Measurements from ENCODE around the gene CHD6.

DNA sequence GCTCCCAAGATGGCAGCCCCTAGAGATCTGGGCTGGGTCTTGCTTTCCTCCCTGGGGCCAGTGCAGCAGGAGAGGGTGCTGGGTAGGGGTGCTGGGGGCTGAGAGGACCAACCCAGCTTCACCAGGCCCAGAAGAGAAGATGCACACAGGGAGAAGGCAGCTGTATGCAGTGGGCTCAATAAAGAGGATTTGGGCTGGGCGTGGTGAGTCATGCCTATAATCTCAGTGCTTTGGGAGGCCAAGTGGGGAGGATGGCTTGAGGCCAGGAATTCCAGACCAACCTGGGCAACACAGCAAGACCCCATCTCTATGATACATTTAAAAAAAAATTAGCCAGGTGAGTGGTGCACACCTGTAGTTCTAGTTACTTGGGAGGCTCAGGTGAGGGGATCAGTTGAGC lies 225.9 kb downstream of the CHD6 start:
- TF ChIP-seq ZBTB3 (CRISPR knock-in tag; IDR thresholded peaks at IDR 0.05; ENCODE audit: borderline replicate concordance, low read depth) (no peak), SIN3B (IDR thresholded peaks at IDR 0.05; ENCODE audit: low read length) (no peak), SRSF9 (IDR thresholded peaks at IDR 0.05; ENCODE audit: borderline replicate concordance, insufficient read depth, low read depth, low read length, poor library complexity, severe bottlenecking) (no peak), PHF21A (CRISPR knock-in tag; IDR thresholded peaks at IDR 0.05) (no peak), ZFX (CRISPR knock-in tag; IDR thresholded peaks at IDR 0.05; ENCODE audit: low read depth) (no peak), POLR2A (IDR thresholded peaks at IDR 0.05; ENCODE audit: insufficient read depth in 1 of 2, low read depth in 2 of 2, low read length in 2 of 2) (no peak), MAFF (IDR thresholded peaks at IDR 0.05; ENCODE audit: low read depth, low read length) (no peak), SRSF4 (IDR thresholded peaks at IDR 0.05; ENCODE audit: low read depth, low read length, poor library complexity, severe bottlenecking) (no peak), EHMT2 (IDR thresholded peaks at IDR 0.05; ENCODE audit: borderline replicate concordance, low read depth, low read length) (no peak), SOX6 (IDR thresholded peaks at IDR 0.05) (no peak), SOX6 (CRISPR knock-in tag; IDR thresholded peaks at IDR 0.05) (no peak)
- TF ChIP-seq, protein P1, sequence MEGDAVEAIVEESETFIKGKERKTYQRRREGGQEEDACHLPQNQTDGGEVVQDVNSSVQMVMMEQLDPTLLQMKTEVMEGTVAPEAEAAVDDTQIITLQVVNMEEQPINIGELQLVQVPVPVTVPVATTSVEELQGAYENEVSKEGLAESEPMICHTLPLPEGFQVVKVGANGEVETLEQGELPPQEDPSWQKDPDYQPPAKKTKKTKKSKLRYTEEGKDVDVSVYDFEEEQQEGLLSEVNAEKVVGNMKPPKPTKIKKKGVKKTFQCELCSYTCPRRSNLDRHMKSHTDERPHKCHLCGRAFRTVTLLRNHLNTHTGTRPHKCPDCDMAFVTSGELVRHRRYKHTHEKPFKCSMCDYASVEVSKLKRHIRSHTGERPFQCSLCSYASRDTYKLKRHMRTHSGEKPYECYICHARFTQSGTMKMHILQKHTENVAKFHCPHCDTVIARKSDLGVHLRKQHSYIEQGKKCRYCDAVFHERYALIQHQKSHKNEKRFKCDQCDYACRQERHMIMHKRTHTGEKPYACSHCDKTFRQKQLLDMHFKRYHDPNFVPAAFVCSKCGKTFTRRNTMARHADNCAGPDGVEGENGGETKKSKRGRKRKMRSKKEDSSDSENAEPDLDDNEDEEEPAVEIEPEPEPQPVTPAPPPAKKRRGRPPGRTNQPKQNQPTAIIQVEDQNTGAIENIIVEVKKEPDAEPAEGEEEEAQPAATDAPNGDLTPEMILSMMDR (CRISPR knock-in tag; IDR thresholded peaks at IDR 0.05): no peak
- TF ChIP-seq, protein P2, sequence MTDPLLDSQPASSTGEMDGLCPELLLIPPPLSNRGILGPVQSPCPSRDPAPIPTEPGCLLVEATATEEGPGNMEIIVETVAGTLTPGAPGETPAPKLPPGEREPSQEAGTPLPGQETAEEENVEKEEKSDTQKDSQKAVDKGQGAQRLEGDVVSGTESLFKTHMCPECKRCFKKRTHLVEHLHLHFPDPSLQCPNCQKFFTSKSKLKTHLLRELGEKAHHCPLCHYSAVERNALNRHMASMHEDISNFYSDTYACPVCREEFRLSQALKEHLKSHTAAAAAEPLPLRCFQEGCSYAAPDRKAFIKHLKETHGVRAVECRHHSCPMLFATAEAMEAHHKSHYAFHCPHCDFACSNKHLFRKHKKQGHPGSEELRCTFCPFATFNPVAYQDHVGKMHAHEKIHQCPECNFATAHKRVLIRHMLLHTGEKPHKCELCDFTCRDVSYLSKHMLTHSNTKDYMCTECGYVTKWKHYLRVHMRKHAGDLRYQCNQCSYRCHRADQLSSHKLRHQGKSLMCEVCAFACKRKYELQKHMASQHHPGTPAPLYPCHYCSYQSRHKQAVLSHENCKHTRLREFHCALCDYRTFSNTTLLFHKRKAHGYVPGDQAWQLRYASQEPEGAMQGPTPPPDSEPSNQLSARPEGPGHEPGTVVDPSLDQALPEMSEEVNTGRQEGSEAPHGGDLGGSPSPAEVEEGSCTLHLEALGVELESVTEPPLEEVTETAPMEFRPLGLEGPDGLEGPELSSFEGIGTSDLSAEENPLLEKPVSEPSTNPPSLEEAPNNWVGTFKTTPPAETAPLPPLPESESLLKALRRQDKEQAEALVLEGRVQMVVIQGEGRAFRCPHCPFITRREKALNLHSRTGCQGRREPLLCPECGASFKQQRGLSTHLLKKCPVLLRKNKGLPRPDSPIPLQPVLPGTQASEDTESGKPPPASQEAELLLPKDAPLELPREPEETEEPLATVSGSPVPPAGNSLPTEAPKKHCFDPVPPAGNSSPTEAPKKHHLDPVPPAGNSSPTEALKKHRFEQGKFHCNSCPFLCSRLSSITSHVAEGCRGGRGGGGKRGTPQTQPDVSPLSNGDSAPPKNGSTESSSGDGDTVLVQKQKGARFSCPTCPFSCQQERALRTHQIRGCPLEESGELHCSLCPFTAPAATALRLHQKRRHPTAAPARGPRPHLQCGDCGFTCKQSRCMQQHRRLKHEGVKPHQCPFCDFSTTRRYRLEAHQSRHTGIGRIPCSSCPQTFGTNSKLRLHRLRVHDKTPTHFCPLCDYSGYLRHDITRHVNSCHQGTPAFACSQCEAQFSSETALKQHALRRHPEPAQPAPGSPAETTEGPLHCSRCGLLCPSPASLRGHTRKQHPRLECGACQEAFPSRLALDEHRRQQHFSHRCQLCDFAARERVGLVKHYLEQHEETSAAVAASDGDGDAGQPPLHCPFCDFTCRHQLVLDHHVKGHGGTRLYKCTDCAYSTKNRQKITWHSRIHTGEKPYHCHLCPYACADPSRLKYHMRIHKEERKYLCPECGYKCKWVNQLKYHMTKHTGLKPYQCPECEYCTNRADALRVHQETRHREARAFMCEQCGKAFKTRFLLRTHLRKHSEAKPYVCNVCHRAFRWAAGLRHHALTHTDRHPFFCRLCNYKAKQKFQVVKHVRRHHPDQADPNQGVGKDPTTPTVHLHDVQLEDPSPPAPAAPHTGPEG (CRISPR knock-in tag; IDR thresholded peaks at IDR 0.05): no peak
- TF ChIP-seq, protein P3, sequence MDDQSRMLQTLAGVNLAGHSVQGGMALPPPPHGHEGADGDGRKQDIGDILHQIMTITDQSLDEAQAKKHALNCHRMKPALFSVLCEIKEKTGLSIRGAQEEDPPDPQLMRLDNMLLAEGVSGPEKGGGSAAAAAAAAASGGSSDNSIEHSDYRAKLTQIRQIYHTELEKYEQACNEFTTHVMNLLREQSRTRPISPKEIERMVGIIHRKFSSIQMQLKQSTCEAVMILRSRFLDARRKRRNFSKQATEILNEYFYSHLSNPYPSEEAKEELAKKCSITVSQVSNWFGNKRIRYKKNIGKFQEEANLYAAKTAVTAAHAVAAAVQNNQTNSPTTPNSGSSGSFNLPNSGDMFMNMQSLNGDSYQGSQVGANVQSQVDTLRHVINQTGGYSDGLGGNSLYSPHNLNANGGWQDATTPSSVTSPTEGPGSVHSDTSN (CRISPR knock-in tag; IDR thresholded peaks at IDR 0.05; ENCODE audit: borderline replicate concordance): no peak
- TF ChIP-seq, protein P4, sequence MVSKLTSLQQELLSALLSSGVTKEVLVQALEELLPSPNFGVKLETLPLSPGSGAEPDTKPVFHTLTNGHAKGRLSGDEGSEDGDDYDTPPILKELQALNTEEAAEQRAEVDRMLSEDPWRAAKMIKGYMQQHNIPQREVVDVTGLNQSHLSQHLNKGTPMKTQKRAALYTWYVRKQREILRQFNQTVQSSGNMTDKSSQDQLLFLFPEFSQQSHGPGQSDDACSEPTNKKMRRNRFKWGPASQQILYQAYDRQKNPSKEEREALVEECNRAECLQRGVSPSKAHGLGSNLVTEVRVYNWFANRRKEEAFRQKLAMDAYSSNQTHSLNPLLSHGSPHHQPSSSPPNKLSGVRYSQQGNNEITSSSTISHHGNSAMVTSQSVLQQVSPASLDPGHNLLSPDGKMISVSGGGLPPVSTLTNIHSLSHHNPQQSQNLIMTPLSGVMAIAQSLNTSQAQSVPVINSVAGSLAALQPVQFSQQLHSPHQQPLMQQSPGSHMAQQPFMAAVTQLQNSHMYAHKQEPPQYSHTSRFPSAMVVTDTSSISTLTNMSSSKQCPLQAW (CRISPR knock-in tag; IDR thresholded peaks at IDR 0.05): no peak

All from HepG2 (cell line).